Epithelial cell of proximal tubule (primary cell): Measurements from ENCODE around the gene NEGR1. TPM values are rescaled to one million over a fixed set of nuclear protein-coding genes. Genes with fewer than 3 reads are reported as not detected.

ENCODE experiments used
- DNase-seq: peaks from one replicate; pipeline ENCODE4 v3.0.0-alpha.2; 2011; ENCODE audit warnings: low read depth
- H3K4me3 ChIP-seq: 2 replicates; pipeline ENCODE4 v1.5.1; 2011; ENCODE audit warnings: low read depth, mild to moderate bottlenecking, low read length
- total RNA-seq: library from RNA; depleted of rRNA; stranded (reverse); fragments of >200 nt; gene quantifications from 2 replicates; pipeline ENCODE4 v1.2.3, GENCODE V29; 2015
- TF ChIP-seq, protein P1 (sequence below): conservative IDR thresholded peaks from 2 replicates; pipeline ENCODE4 v1.5.1; 2012; ENCODE audit warnings: low read depth, mild to moderate bottlenecking, low read length

The NEGR1 gene
- total RNA-seq, 1 donor from 2014 or later, result 3.1 TPM

DNA sequence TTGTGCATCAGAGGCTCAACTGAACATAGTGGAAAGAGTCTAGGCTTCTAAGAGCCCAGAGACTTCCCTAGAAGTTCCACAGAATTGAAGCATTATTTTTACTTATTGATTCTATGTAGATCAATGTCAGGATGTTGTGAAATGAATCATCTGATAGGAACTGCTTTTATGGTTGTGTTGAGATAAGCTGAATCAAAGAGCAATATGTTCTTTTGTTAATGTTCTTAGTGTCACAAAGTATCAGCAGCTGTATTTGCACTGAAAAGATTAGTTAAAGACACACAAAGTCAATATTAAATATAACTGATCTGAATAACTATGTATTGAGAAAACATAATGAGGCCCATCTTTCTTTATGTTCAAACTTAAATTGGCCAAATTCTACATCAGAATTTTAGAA lies 770.8 kb downstream of the NEGR1 start:
- DNase-seq, result no peak
- H3K4me3 ChIP-seq, result no peak overlapping the region
- TF ChIP-seq, protein P1, sequence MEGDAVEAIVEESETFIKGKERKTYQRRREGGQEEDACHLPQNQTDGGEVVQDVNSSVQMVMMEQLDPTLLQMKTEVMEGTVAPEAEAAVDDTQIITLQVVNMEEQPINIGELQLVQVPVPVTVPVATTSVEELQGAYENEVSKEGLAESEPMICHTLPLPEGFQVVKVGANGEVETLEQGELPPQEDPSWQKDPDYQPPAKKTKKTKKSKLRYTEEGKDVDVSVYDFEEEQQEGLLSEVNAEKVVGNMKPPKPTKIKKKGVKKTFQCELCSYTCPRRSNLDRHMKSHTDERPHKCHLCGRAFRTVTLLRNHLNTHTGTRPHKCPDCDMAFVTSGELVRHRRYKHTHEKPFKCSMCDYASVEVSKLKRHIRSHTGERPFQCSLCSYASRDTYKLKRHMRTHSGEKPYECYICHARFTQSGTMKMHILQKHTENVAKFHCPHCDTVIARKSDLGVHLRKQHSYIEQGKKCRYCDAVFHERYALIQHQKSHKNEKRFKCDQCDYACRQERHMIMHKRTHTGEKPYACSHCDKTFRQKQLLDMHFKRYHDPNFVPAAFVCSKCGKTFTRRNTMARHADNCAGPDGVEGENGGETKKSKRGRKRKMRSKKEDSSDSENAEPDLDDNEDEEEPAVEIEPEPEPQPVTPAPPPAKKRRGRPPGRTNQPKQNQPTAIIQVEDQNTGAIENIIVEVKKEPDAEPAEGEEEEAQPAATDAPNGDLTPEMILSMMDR, result no peak

DNA sequence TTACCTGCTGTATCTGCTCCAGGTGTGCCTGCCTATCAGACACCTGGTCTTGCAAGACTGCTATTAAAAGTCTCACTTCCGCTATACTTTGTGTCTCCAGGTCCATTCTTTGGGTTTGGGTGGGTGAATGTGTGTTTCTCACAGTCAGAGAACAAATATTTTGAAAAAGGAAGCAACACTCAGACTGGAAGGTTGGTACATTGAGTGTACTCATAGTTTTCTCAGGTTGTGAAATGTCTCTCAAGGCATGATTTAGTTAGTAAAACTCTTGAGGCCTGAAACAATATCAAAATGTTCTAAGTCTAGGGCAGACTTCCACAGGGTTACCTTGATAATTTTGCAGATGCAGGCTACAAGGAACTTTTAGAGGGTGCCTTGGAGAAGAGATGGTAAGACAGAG lies 771.6 kb downstream of the NEGR1 start:
- TF ChIP-seq, protein P1, result no peak
- H3K4me3 ChIP-seq, result no peak overlapping the region
- no peak for DNase-seq

- DNase-seq, result no peak
- H3K4me3 ChIP-seq, result no peak overlapping the region
- TF ChIP-seq, protein P1, result no peak
Measured at GRCh38 chr1:71509051-71509595, 773.2 kb downstream of the NEGR1 start.

- no peak overlapping the region for H3K4me3 ChIP-seq
- TF ChIP-seq, protein P1, result no peak
- DNase-seq, result no peak
Measured at GRCh38 chr1:71502006-71502405, 780.3 kb downstream of the NEGR1 start.

- TF ChIP-seq, protein P1, result no peak
- no peak for DNase-seq
- no peak overlapping the region for H3K4me3 ChIP-seq
Measured at GRCh38 chr1:71498542-71498941, 783.8 kb downstream of the NEGR1 start.

- TF ChIP-seq, protein P1, result no peak
- no peak overlapping the region for H3K4me3 ChIP-seq
- no peak for DNase-seq
Measured at GRCh38 chr1:71494163-71494562, 788.2 kb downstream of the NEGR1 start.

- no peak for DNase-seq
- H3K4me3 ChIP-seq, result no peak overlapping the region
- TF ChIP-seq, protein P1, result no peak
Measured at GRCh38 chr1:71492298-71493041, 789.9 kb downstream of the NEGR1 start.
